Testis (tissue), 2 donors: ENCODE measurements around the gene PUM2.

ENCODE experiments used
- POLR2A ChIP-seq: fragments of 450-650 bp; IDR thresholded peaks from one replicate; pipeline ENCODE4 v1.6.1; 2017; ENCODE audit warnings: antibody characterized with exemption, mild to moderate bottlenecking, moderate library complexity
- TF ChIP-seq, protein P1 (sequence below), 3 experiments: fragments of 450-650 bp in 2 of 3; fragments of 200-600 bp in 1 of 3; sonication (generic) in 1 of 3; IDR thresholded peaks; one replicate each; pipeline ENCODE4 v1.5.1; 2016 to 2019; ENCODE audit warnings: antibody characterized with exemption in 3 of 3, mild to moderate bottlenecking in 2 of 3, moderate library complexity in 1 of 3

DNA sequence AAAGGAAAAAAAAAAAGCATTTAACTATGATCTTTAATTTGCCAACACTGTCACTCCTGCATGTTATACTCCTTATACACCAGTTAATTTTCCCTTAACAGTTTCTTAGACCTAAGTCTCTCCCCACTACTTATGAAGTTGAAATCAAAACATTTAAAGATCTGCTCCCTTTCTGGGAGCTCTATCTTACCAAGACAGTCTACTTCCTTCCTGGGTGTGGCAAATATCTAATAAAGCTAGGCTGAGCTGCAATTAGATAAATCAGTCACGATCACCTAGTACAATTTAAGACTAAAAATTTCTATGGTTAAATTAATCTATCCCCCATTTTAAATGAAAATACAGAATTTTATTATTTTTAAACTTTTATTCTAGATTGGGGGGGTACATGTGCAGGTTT lies 33.4 kb downstream of the PUM2 start:
- TF ChIP-seq, protein P1, sequence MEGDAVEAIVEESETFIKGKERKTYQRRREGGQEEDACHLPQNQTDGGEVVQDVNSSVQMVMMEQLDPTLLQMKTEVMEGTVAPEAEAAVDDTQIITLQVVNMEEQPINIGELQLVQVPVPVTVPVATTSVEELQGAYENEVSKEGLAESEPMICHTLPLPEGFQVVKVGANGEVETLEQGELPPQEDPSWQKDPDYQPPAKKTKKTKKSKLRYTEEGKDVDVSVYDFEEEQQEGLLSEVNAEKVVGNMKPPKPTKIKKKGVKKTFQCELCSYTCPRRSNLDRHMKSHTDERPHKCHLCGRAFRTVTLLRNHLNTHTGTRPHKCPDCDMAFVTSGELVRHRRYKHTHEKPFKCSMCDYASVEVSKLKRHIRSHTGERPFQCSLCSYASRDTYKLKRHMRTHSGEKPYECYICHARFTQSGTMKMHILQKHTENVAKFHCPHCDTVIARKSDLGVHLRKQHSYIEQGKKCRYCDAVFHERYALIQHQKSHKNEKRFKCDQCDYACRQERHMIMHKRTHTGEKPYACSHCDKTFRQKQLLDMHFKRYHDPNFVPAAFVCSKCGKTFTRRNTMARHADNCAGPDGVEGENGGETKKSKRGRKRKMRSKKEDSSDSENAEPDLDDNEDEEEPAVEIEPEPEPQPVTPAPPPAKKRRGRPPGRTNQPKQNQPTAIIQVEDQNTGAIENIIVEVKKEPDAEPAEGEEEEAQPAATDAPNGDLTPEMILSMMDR (IDR thresholded peaks at IDR 0.05) = no peak
- TF ChIP-seq POLR2A = no peak
